ENCODE results near the gene EBI3. TPM values are rescaled to one million over a fixed set of nuclear protein-coding genes. Genes with fewer than 3 reads are reported as not detected.
A peak's percentile ranks its signal among the peaks of the same experiment; 100 is the strongest.
"Not testable (repeated sequence)": the region's sequence is repeated elsewhere in the genome, so short reads cannot be mapped to it uniquely, and the experiment has no call there.

Gene EBI3
- total RNA-seq, 2 experiments from 2014 or later, result 0.27 to 1.2 TPM

- H3K4me1 Mint-ChIP-seq; H3K27me3 Mint-ChIP-seq; DNase-seq; H3K4me3 Mint-ChIP-seq; POLR2A ChIA-PET; H3K36me3 Mint-ChIP-seq (ENCODE audit: low read depth); H3K9me3 Mint-ChIP-seq: not testable (repeated sequence)
- CTCF ChIA-PET, result interaction anchor here (0.7 to 2.7 kb wide), 5 partner anchors 11 to 16 kb away, joined by 3 to 13 read pairs (median 3); partner anchors contain the start of gene YJU2
- peak overlapping the region; percentile 13 for H3K27ac Mint-ChIP-seq
These were observed 2.8 kb downstream of the EBI3 start for GRCh38 chr19:4232139-4232538.

GRCh38 chr19:4232614-4233281, 3.4 kb downstream of the EBI3 start:
- Mint-ChIP-seq H3K27me3 (no peaks in the 10 kb centered on the region), H3K4me3 (no peak overlapping the region), H3K9me3 (no peaks in the 10 kb centered on the region), H3K4me1 (peaks cover 2% of the 10 kb centered on the region), H3K27ac (no peak overlapping the region), H3K36me3 (ENCODE audit: low read depth) (no peaks in the 10 kb centered on the region)
- POLR2A ChIA-PET, result no interaction called here
- no peak for DNase-seq
- CTCF ChIA-PET, result interaction anchor here (1.1 to 2.7 kb wide), 4 partner anchors 10 to 16 kb away, joined by 3 to 13 read pairs (median 5); partner anchors contain the start of gene YJU2

GRCh38 chr19:4233282-4233853, 4.0 kb downstream of the EBI3 start:
- CTCF ChIA-PET, result interaction anchor here (1.1 to 2.7 kb wide), 5 partner anchors 10 to 17 kb away, joined by 3 to 13 read pairs (median 3); partner anchors contain the start of gene YJU2
- H3K27ac Mint-ChIP-seq, result no peak overlapping the region
- peak; percentile 75 for DNase-seq
- no peaks in the 10 kb centered on the region for H3K9me3 Mint-ChIP-seq
- no peaks in the 10 kb centered on the region for H3K36me3 Mint-ChIP-seq (ENCODE audit: low read depth)
- no peak overlapping the region for H3K4me3 Mint-ChIP-seq
- peaks cover 2% of the 10 kb centered on the region for H3K4me1 Mint-ChIP-seq
- H3K27me3 Mint-ChIP-seq, result no peaks in the 10 kb centered on the region
- POLR2A ChIA-PET, result no interaction called here

GRCh38 chr19:4234142-4234861, 5.0 kb downstream of the EBI3 start:
- POLR2A ChIA-PET, result interaction anchor here (0.6 kb wide), 1 partner anchor 65 kb away, joined by 3 read pairs; no protein-coding TSS in a partner anchor
- DNase-seq, result no peak
- Mint-ChIP-seq H3K9me3 (no peaks in the 10 kb centered on the region), H3K4me1 (peaks cover 2% of the 10 kb centered on the region), H3K27ac (no peak overlapping the region), H3K4me3 (no peak overlapping the region), H3K36me3 (ENCODE audit: low read depth) (no peaks in the 10 kb centered on the region), H3K27me3 (no peaks in the 10 kb centered on the region)
- CTCF ChIA-PET, result interaction anchor here (0.6 to 2.7 kb wide), 3 partner anchors 9 to 1453 kb away, joined by 3 to 13 read pairs (median 8); no protein-coding TSS in a partner anchor

GRCh38 chr19:4234862-4235201, 5.5 kb downstream of the EBI3 start:
- H3K36me3 Mint-ChIP-seq (ENCODE audit: low read depth), result no peaks in the 10 kb centered on the region
- no peaks in the 10 kb centered on the region for H3K27me3 Mint-ChIP-seq
- no peaks in the 10 kb centered on the region for H3K9me3 Mint-ChIP-seq
- H3K4me3 Mint-ChIP-seq, result no peak overlapping the region
- ChIA-PET CTCF (interaction anchor here (1.2 to 2.7 kb wide), 2 partner anchors 8 to 16 kb away, joined by 3 to 13 read pairs; no protein-coding TSS in a partner anchor), POLR2A (no interaction called here)
- peaks cover 2% of the 10 kb centered on the region for H3K4me1 Mint-ChIP-seq
- no peak overlapping the region for H3K27ac Mint-ChIP-seq
- no peak for DNase-seq

- H3K4me3 Mint-ChIP-seq; POLR2A ChIA-PET; CTCF ChIA-PET; H3K4me1 Mint-ChIP-seq; H3K9me3 Mint-ChIP-seq; H3K27me3 Mint-ChIP-seq; H3K36me3 Mint-ChIP-seq (ENCODE audit: low read depth); DNase-seq: not testable (repeated sequence)
- H3K27ac Mint-ChIP-seq, result peak overlapping the region; percentile 5
These were observed 8.2 kb downstream of the EBI3 start for GRCh38 chr19:4237510-4237909.

- peaks cover 5% of the 10 kb centered on the region for H3K9me3 Mint-ChIP-seq
- H3K4me3 Mint-ChIP-seq, result no peak overlapping the region
- no peak overlapping the region for H3K27ac Mint-ChIP-seq
- ChIA-PET POLR2A (no interaction called here), CTCF (interaction anchor here (0.9 kb wide), 1 partner anchor 132 kb away, joined by 4 read pairs; no protein-coding TSS in a partner anchor)
- no peaks in the 10 kb centered on the region for H3K4me1 Mint-ChIP-seq
- no peak for DNase-seq
- no peaks in the 10 kb centered on the region for H3K36me3 Mint-ChIP-seq (ENCODE audit: low read depth)
- H3K27me3 Mint-ChIP-seq, result peaks cover 1% of the 10 kb centered on the region
These were observed 9.5 kb downstream of the EBI3 start for GRCh38 chr19:4238831-4239230.

GRCh38 chr19:4241824-4242430, 12.6 kb downstream of the EBI3 start:
- ChIA-PET POLR2A (no interaction called here), CTCF (interaction anchor here (2.1 to 2.3 kb wide), 2 partner anchors 8 to 25 kb away, joined by 7 to 13 read pairs; no protein-coding TSS in a partner anchor)
- peaks cover 5% of the 10 kb centered on the region for H3K9me3 Mint-ChIP-seq
- no peaks in the 10 kb centered on the region for H3K36me3 Mint-ChIP-seq (ENCODE audit: low read depth)
- H3K27me3 Mint-ChIP-seq, result peaks cover 1% of the 10 kb centered on the region
- no peak overlapping the region for H3K4me3 Mint-ChIP-seq
- peaks cover 9% of the 10 kb centered on the region for H3K4me1 Mint-ChIP-seq
- no peak overlapping the region for H3K27ac Mint-ChIP-seq
- DNase-seq, result no peak

- H3K9me3 Mint-ChIP-seq, DNase-seq, H3K27me3 Mint-ChIP-seq, POLR2A ChIA-PET: not testable (repeated sequence)
- Mint-ChIP-seq H3K4me3 (peak overlapping the region; percentile 95), H3K36me3 (ENCODE audit: low read depth) (peaks cover 20% of the 10 kb centered on the region), H3K4me1 (peaks cover 27% of the 10 kb centered on the region), H3K27ac (peak overlapping the region; percentile 99)
- CTCF ChIA-PET, result interaction anchor here (0.7 kb wide), 1 partner anchor 28 kb away, joined by 3 read pairs; no protein-coding TSS in a partner anchor
These were observed 16.6 kb downstream of the EBI3 start for GRCh38 chr19:4245938-4246337.

GRCh38 chr19:4246767-4247593, 17.7 kb downstream of the EBI3 start, which contains the start of gene YJU2:
TSS of gene YJU2 (plus strand) at chr19:4247080. CDS start at chr19:4247147, 67 bp downstream.
- Mint-ChIP-seq H3K27ac (peak within 1 kb of the TSS; percentile 99), H3K4me3 (peak within 1 kb of the TSS; percentile 95), H3K9me3 (peaks cover 2% of the 10 kb centered on the region), H3K27me3 (peaks cover 1% of the 10 kb centered on the region), H3K4me1 (peaks cover 27% of the 10 kb centered on the region), H3K36me3 (ENCODE audit: low read depth) (peaks cover 29% of the 10 kb centered on the region)
- DNase-seq, result peak; percentile 99
- ChIA-PET CTCF (interaction anchor here (0.6 to 1.3 kb wide), 8 partner anchors 8 to 278 kb away, joined by 3 to 8 read pairs (median 3); no protein-coding TSS in a partner anchor), POLR2A (interaction anchor here (1.0 kb wide), 1 partner anchor 51 kb away, joined by 6 read pairs; no protein-coding TSS in a partner anchor)

GRCh38 chr19:4256563-4256962, 27.2 kb downstream of the EBI3 start:
- Mint-ChIP-seq H3K4me1 (peaks cover 2% of the 10 kb centered on the region), H3K36me3 (ENCODE audit: low read depth) (peaks cover 59% of the 10 kb centered on the region), H3K4me3 (no peak overlapping the region), H3K27ac (no peak overlapping the region), H3K9me3 (peaks cover 8% of the 10 kb centered on the region), H3K27me3 (no peaks in the 10 kb centered on the region)
- POLR2A ChIA-PET, result no interaction called here
- DNase-seq, result no peak
- CTCF ChIA-PET, result interaction anchor here (0.5 to 1.1 kb wide), 4 partner anchors 8 to 116 kb away, joined by 3 read pairs; partner anchors contain the start of gene YJU2

- Mint-ChIP-seq H3K4me1 (peaks cover 2% of the 10 kb centered on the region), H3K36me3 (ENCODE audit: low read depth) (peaks cover 55% of the 10 kb centered on the region), H3K27ac (no peak overlapping the region), H3K4me3 (no peak overlapping the region), H3K27me3 (no peaks in the 10 kb centered on the region), H3K9me3 (peaks cover 8% of the 10 kb centered on the region)
- POLR2A ChIA-PET, result no interaction called here
- no peak for DNase-seq
- CTCF ChIA-PET, result interaction anchor here (0.7 to 1.1 kb wide), 3 partner anchors 8 to 86 kb away, joined by 3 read pairs; partner anchors contain the start of gene YJU2
These were observed 27.7 kb downstream of the EBI3 start for GRCh38 chr19:4257025-4257424.

Data from activated CD4-positive, alpha-beta T cell treated with anti-CD3 and anti-CD28 coated beads, Interleukin-2, amount 10 ng/mL, durations not matched to agents 7 days and 5 days (primary cell).